ENCODE data around the gene MTMR6.

MTMR6 gene

GRCh38 chr13:25241007-25241406, 46.3 kb downstream of the MTMR6 start:
- Histone ChIP-seq H4K20me1 (ENCODE audit: insufficient read depth, low read length, poor library complexity, severe bottlenecking) (no peaks in the 10 kb centered on the region), H3K9me2 (replicated peaks; ENCODE audit: low read depth, low read length) (no peaks in the 10 kb centered on the region), H3K4me3 (ENCODE audit: low read length, poor library complexity, severe bottlenecking) (no peak overlapping the region), H3K36me3 (ENCODE audit: insufficient read depth, low read length) (no peaks in the 10 kb centered on the region), H3K27me3 (ENCODE audit: insufficient read depth, low read length, poor library complexity, severe bottlenecking) (no peaks in the 10 kb centered on the region), H3K4me1 (ENCODE audit: insufficient read depth, low read length, poor library complexity, severe bottlenecking) (no peaks in the 10 kb centered on the region), H3K4me2 (ENCODE audit: low read depth, low read length, poor library complexity, severe bottlenecking) (no peak overlapping the region), H3K9ac (ENCODE audit: low read depth, low read length, poor library complexity, severe bottlenecking) (no peak overlapping the region), H2AFZ (ENCODE audit: low read length) (no peak overlapping the region), H3F3A (ENCODE audit: low read depth) (no peaks in the 10 kb centered on the region), H3K9me3 (ENCODE audit: insufficient read depth, low read depth, low read length) (no peaks in the 10 kb centered on the region), H3K79me2 (ENCODE audit: insufficient read depth, low read length) (no peaks in the 10 kb centered on the region)
- TF ChIP-seq CTCF (conservative IDR thresholded peaks at IDR 0.05; ENCODE audit: low read length) (no peak), EZH2phosphoT487 (IDR thresholded peaks at IDR 0.05; ENCODE audit: borderline replicate concordance) (no peak)

- no peaks in the 10 kb centered on the region for H3K9me2 ChIP-seq (replicated peaks; ENCODE audit: low read depth, low read length)
- H3K4me1 ChIP-seq (ENCODE audit: insufficient read depth, low read length, poor library complexity, severe bottlenecking): no peaks in the 10 kb centered on the region
- H2AFZ ChIP-seq (ENCODE audit: low read length): no peak overlapping the region
- no peaks in the 10 kb centered on the region for H4K20me1 ChIP-seq (ENCODE audit: insufficient read depth, low read length, poor library complexity, severe bottlenecking)
- H3K4me2 ChIP-seq (ENCODE audit: low read depth, low read length, poor library complexity, severe bottlenecking): no peak overlapping the region
- no peak overlapping the region for H3K4me3 ChIP-seq (ENCODE audit: low read length, poor library complexity, severe bottlenecking)
- no peaks in the 10 kb centered on the region for H3F3A ChIP-seq (ENCODE audit: low read depth)
- TF ChIP-seq CTCF (conservative IDR thresholded peaks at IDR 0.05; ENCODE audit: low read length): no peak
- no peak for TF ChIP-seq EZH2phosphoT487 (IDR thresholded peaks at IDR 0.05; ENCODE audit: borderline replicate concordance)
- no peaks in the 10 kb centered on the region for H3K27me3 ChIP-seq (ENCODE audit: insufficient read depth, low read length, poor library complexity, severe bottlenecking)
- H3K9me3 ChIP-seq (ENCODE audit: insufficient read depth, low read depth, low read length): no peaks in the 10 kb centered on the region
- no peaks in the 10 kb centered on the region for H3K36me3 ChIP-seq (ENCODE audit: insufficient read depth, low read length)
- H3K79me2 ChIP-seq (ENCODE audit: insufficient read depth, low read length): no peaks in the 10 kb centered on the region
- H3K9ac ChIP-seq (ENCODE audit: low read depth, low read length, poor library complexity, severe bottlenecking): no peak overlapping the region
These were observed 50.2 kb downstream of the MTMR6 start for GRCh38 chr13:25237083-25237482.

GRCh38 chr13:25233861-25234260, 53.4 kb downstream of the MTMR6 start:
- Histone ChIP-seq H2AFZ (ENCODE audit: low read length) (no peak overlapping the region), H3K79me2 (ENCODE audit: insufficient read depth, low read length) (no peaks in the 10 kb centered on the region), H4K20me1 (ENCODE audit: insufficient read depth, low read length, poor library complexity, severe bottlenecking) (no peaks in the 10 kb centered on the region), H3K9me3 (ENCODE audit: insufficient read depth, low read depth, low read length) (no peaks in the 10 kb centered on the region), H3K27me3 (ENCODE audit: insufficient read depth, low read length, poor library complexity, severe bottlenecking) (no peaks in the 10 kb centered on the region), H3K4me3 (ENCODE audit: low read length, poor library complexity, severe bottlenecking) (no peak overlapping the region), H3K4me1 (ENCODE audit: insufficient read depth, low read length, poor library complexity, severe bottlenecking) (no peaks in the 10 kb centered on the region), H3F3A (ENCODE audit: low read depth) (no peaks in the 10 kb centered on the region), H3K9me2 (replicated peaks; ENCODE audit: low read depth, low read length) (no peaks in the 10 kb centered on the region), H3K4me2 (ENCODE audit: low read depth, low read length, poor library complexity, severe bottlenecking) (no peak overlapping the region), H3K9ac (ENCODE audit: low read depth, low read length, poor library complexity, severe bottlenecking) (no peak overlapping the region), H3K36me3 (ENCODE audit: insufficient read depth, low read length) (no peaks in the 10 kb centered on the region)
- no peak for TF ChIP-seq EZH2phosphoT487 (IDR thresholded peaks at IDR 0.05; ENCODE audit: borderline replicate concordance)
- TF ChIP-seq CTCF (conservative IDR thresholded peaks at IDR 0.05; ENCODE audit: low read length): no peak
